GM12891 (cell line): ENCODE data around the gene ABLIM2.

ENCODE experiments used
- PAX5 ChIP-seq: IDR thresholded peaks from 2 replicates; pipeline ENCODE4 v1.6.1; 2011; ENCODE audit warnings: low read length, moderate library complexity, mild to moderate bottlenecking; ENCODE audit not compliant: insufficient read depth, severe bottlenecking
- POLR2A ChIP-seq: IDR thresholded peaks from 2 replicates; pipeline ENCODE4 v1.6.1; 2011; ENCODE audit warnings: low read depth, low read length, control low read depth
- POLR2AphosphoS5 ChIP-seq: IDR thresholded peaks from 2 replicates; pipeline ENCODE4 v1.6.1; 2011; ENCODE audit warnings: low read depth, low read length, control low read depth
- POU2F2 ChIP-seq: IDR thresholded peaks from 2 replicates; pipeline ENCODE4 v1.6.1; 2011; ENCODE audit warnings: low read depth, mild to moderate bottlenecking, control low read depth, low read length, moderate library complexity
- SPI1 ChIP-seq: IDR thresholded peaks from 2 replicates; pipeline ENCODE4 v1.6.1; 2011; ENCODE audit warnings: low read depth, low read length, control low read depth
- TAF1 ChIP-seq: IDR thresholded peaks from 2 replicates; pipeline ENCODE4 v1.6.1; 2011; ENCODE audit warnings: low read depth, low read length, control low read depth

GRCh38 chr4:8098506-8098905, 60.1 kb downstream of the ABLIM2 start:
- no peak for TF ChIP-seq POLR2A
- TF ChIP-seq POLR2AphosphoS5, result no peak
- no peak for TF ChIP-seq SPI1
- TF ChIP-seq POU2F2, result no peak
- TF ChIP-seq TAF1, result no peak
- no peak for TF ChIP-seq PAX5
